ENCODE results near the gene SPDYE6.
"Not testable (repeated sequence)": the region's sequence is repeated elsewhere in the genome, so short reads cannot be mapped to it uniquely, and the experiment has no call there.

SPDYE6 gene

GRCh38 chr7:102387064-102387463, 30.8 kb upstream of the SPDYE6 start:
- Histone ChIP-seq H3K36me3 (ENCODE audit: insufficient read depth, low read length) (peaks cover 16% of the 10 kb centered on the region; the same call in 1 of the 2 replicates), H3K9me2 (replicated peaks; ENCODE audit: low read depth, low read length) (no peaks in the 10 kb centered on the region), H3K9me3 (ENCODE audit: insufficient read depth, low read depth, low read length) (no peaks in the 10 kb centered on the region), H3K4me1 (ENCODE audit: insufficient read depth, low read length, poor library complexity, severe bottlenecking) (no peaks in the 10 kb centered on the region), H3K27me3 (ENCODE audit: insufficient read depth, low read length, poor library complexity, severe bottlenecking) (no peaks in the 10 kb centered on the region), H3F3A (ENCODE audit: low read depth) (no peaks in the 10 kb centered on the region), H3K4me3 (ENCODE audit: low read length, poor library complexity, severe bottlenecking) (no peak overlapping the region), H3K4me2 (ENCODE audit: low read depth, low read length, poor library complexity, severe bottlenecking) (no peak overlapping the region), H3K9ac (ENCODE audit: low read depth, low read length, poor library complexity, severe bottlenecking) (no peak overlapping the region), H3K79me2 (ENCODE audit: insufficient read depth, low read length) (no peaks in the 10 kb centered on the region), H4K20me1 (ENCODE audit: insufficient read depth, low read length, poor library complexity, severe bottlenecking) (no peaks in the 10 kb centered on the region), H2AFZ (ENCODE audit: low read length) (no peak overlapping the region)
- TF ChIP-seq CTCF (conservative IDR thresholded peaks at IDR 0.05; ENCODE audit: low read length) (no peak), EZH2phosphoT487 (IDR thresholded peaks at IDR 0.05; ENCODE audit: borderline replicate concordance) (no peak)

- H3K36me3 ChIP-seq (ENCODE audit: insufficient read depth, low read length), result peaks cover 49% of the 10 kb centered on the region; the same call in 1 of the 2 replicates
- not testable (repeated sequence) for H3K79me2 ChIP-seq (ENCODE audit: insufficient read depth, low read length); H2AFZ ChIP-seq (ENCODE audit: low read length); H3K27me3 ChIP-seq (ENCODE audit: insufficient read depth, low read length, poor library complexity, severe bottlenecking); H3F3A ChIP-seq (ENCODE audit: low read depth); H3K9me2 ChIP-seq (replicated peaks; ENCODE audit: low read depth, low read length); H4K20me1 ChIP-seq (ENCODE audit: insufficient read depth, low read length, poor library complexity, severe bottlenecking); H3K9ac ChIP-seq (ENCODE audit: low read depth, low read length, poor library complexity, severe bottlenecking); H3K4me1 ChIP-seq (ENCODE audit: insufficient read depth, low read length, poor library complexity, severe bottlenecking); H3K4me2 ChIP-seq (ENCODE audit: low read depth, low read length, poor library complexity, severe bottlenecking); H3K4me3 ChIP-seq (ENCODE audit: low read length, poor library complexity, severe bottlenecking); H3K9me3 ChIP-seq (ENCODE audit: insufficient read depth, low read depth, low read length)
These were observed 25.6 kb upstream of the SPDYE6 start for GRCh38 chr7:102381696-102382425.

GRCh38 chr7:102380837-102381236, 24.6 kb upstream of the SPDYE6 start:
- not testable (repeated sequence) for H2AFZ ChIP-seq (ENCODE audit: low read length); H3K4me1 ChIP-seq (ENCODE audit: insufficient read depth, low read length, poor library complexity, severe bottlenecking); H3K9ac ChIP-seq (ENCODE audit: low read depth, low read length, poor library complexity, severe bottlenecking); H3F3A ChIP-seq (ENCODE audit: low read depth); H3K79me2 ChIP-seq (ENCODE audit: insufficient read depth, low read length); H4K20me1 ChIP-seq (ENCODE audit: insufficient read depth, low read length, poor library complexity, severe bottlenecking); H3K9me2 ChIP-seq (replicated peaks; ENCODE audit: low read depth, low read length); H3K4me2 ChIP-seq (ENCODE audit: low read depth, low read length, poor library complexity, severe bottlenecking); H3K4me3 ChIP-seq (ENCODE audit: low read length, poor library complexity, severe bottlenecking); H3K27me3 ChIP-seq (ENCODE audit: insufficient read depth, low read length, poor library complexity, severe bottlenecking); H3K9me3 ChIP-seq (ENCODE audit: insufficient read depth, low read depth, low read length)
- H3K36me3 ChIP-seq (ENCODE audit: insufficient read depth, low read length), result peaks cover 42% of the 10 kb centered on the region; the same call in 1 of the 2 replicates

- no peak overlapping the region for H3K4me2 ChIP-seq (ENCODE audit: low read depth, low read length, poor library complexity, severe bottlenecking)
- H3K4me1 ChIP-seq (ENCODE audit: insufficient read depth, low read length, poor library complexity, severe bottlenecking), result no peaks in the 10 kb centered on the region
- no peak overlapping the region for H3K9ac ChIP-seq (ENCODE audit: low read depth, low read length, poor library complexity, severe bottlenecking)
- H3K79me2 ChIP-seq (ENCODE audit: insufficient read depth, low read length), result no peaks in the 10 kb centered on the region; the same call in 1 of the 2 replicates
- H3F3A ChIP-seq (ENCODE audit: low read depth), result no peaks in the 10 kb centered on the region
- TF ChIP-seq CTCF (conservative IDR thresholded peaks at IDR 0.05; ENCODE audit: low read length) (no peak), EZH2phosphoT487 (IDR thresholded peaks at IDR 0.05; ENCODE audit: borderline replicate concordance) (no peak)
- no peaks in the 10 kb centered on the region for H3K9me3 ChIP-seq (ENCODE audit: insufficient read depth, low read depth, low read length)
- no peaks in the 10 kb centered on the region for H3K9me2 ChIP-seq (replicated peaks; ENCODE audit: low read depth, low read length)
- H3K4me3 ChIP-seq (ENCODE audit: low read length, poor library complexity, severe bottlenecking), result no peak overlapping the region
- no peak overlapping the region for H2AFZ ChIP-seq (ENCODE audit: low read length)
- H3K27me3 ChIP-seq (ENCODE audit: insufficient read depth, low read length, poor library complexity, severe bottlenecking), result no peaks in the 10 kb centered on the region
- no peaks in the 10 kb centered on the region for H4K20me1 ChIP-seq (ENCODE audit: insufficient read depth, low read length, poor library complexity, severe bottlenecking)
- peaks cover 37% of the 10 kb centered on the region; the same call in 1 of the 2 replicates for H3K36me3 ChIP-seq (ENCODE audit: insufficient read depth, low read length)
These were observed 20.8 kb upstream of the SPDYE6 start for GRCh38 chr7:102376964-102377466.

- not testable (repeated sequence) for H3K4me3 ChIP-seq (ENCODE audit: low read length, poor library complexity, severe bottlenecking); H3K9me2 ChIP-seq (replicated peaks; ENCODE audit: low read depth, low read length); H2AFZ ChIP-seq (ENCODE audit: low read length); H4K20me1 ChIP-seq (ENCODE audit: insufficient read depth, low read length, poor library complexity, severe bottlenecking); H3K9ac ChIP-seq (ENCODE audit: low read depth, low read length, poor library complexity, severe bottlenecking); H3K79me2 ChIP-seq (ENCODE audit: insufficient read depth, low read length); H3K4me2 ChIP-seq (ENCODE audit: low read depth, low read length, poor library complexity, severe bottlenecking); H3K9me3 ChIP-seq (ENCODE audit: insufficient read depth, low read depth, low read length); H3F3A ChIP-seq (ENCODE audit: low read depth); H3K4me1 ChIP-seq (ENCODE audit: insufficient read depth, low read length, poor library complexity, severe bottlenecking); H3K27me3 ChIP-seq (ENCODE audit: insufficient read depth, low read length, poor library complexity, severe bottlenecking)
- H3K36me3 ChIP-seq (ENCODE audit: insufficient read depth, low read length), result peaks cover 10% of the 10 kb centered on the region; the same call in 1 of the 2 replicates
These were observed 16.6 kb upstream of the SPDYE6 start for GRCh38 chr7:102372796-102373195.

GRCh38 chr7:102370038-102370437, 13.8 kb upstream of the SPDYE6 start:
- H3K36me3 ChIP-seq (ENCODE audit: insufficient read depth, low read length); H3K27me3 ChIP-seq (ENCODE audit: insufficient read depth, low read length, poor library complexity, severe bottlenecking); H4K20me1 ChIP-seq (ENCODE audit: insufficient read depth, low read length, poor library complexity, severe bottlenecking); H3K4me3 ChIP-seq (ENCODE audit: low read length, poor library complexity, severe bottlenecking); H3K9me2 ChIP-seq (replicated peaks; ENCODE audit: low read depth, low read length); H3K4me2 ChIP-seq (ENCODE audit: low read depth, low read length, poor library complexity, severe bottlenecking); H3F3A ChIP-seq (ENCODE audit: low read depth); H3K9me3 ChIP-seq (ENCODE audit: insufficient read depth, low read depth, low read length); H3K4me1 ChIP-seq (ENCODE audit: insufficient read depth, low read length, poor library complexity, severe bottlenecking); H2AFZ ChIP-seq (ENCODE audit: low read length); H3K9ac ChIP-seq (ENCODE audit: low read depth, low read length, poor library complexity, severe bottlenecking): not testable (repeated sequence)
- peaks cover 11% of the 10 kb centered on the region; the same call in 1 of the 2 replicates for H3K79me2 ChIP-seq (ENCODE audit: insufficient read depth, low read length)

All from Loucy (cell line).